HepG2 (cell line): ENCODE data around the gene SRGAP3. TPM values are rescaled to one million over a fixed set of nuclear protein-coding genes. Genes with fewer than 3 reads are reported as not detected.
A peak's percentile ranks its signal among the peaks of the same experiment; 100 is the strongest.

ENCODE experiments used
- BHLHE40 ChIP-seq: IDR thresholded peaks from 2 replicates; pipeline ENCODE4 v1.6.1; 2011; ENCODE audit warnings: low read length, improper control_type of control experiment
- CBX1 ChIP-seq: IDR thresholded peaks from one replicate; pipeline ENCODE4 v1.6.1; 2016; ENCODE audit warnings: antibody characterized with exemption, low read depth
- ERF ChIP-seq: IDR thresholded peaks from 2 replicates; pipeline ENCODE4 v1.6.1; 2018; ENCODE audit warnings: missing biosample characterization, missing genetic modification reagents
- EZH2 ChIP-seq: conservative IDR thresholded peaks from 2 replicates; pipeline ENCODE4 v1.6.1; 2012; ENCODE audit warnings: mild to moderate bottlenecking, low read depth, low read length, moderate library complexity
- GATAD2A ChIP-seq: IDR thresholded peaks from 2 replicates; pipeline ENCODE4 v1.6.1; 2016
- JUND ChIP-seq: sonication (generic); formaldehyde crosslinking; IDR thresholded peaks from 2 replicates; pipeline ENCODE4 v1.8.0; 2022; ENCODE audit warnings: mild to moderate bottlenecking, missing genetic modification reagents
- KLF12 ChIP-seq: sonication (generic); formaldehyde crosslinking; IDR thresholded peaks from 2 replicates; pipeline ENCODE4 v1.4.0; 2020; ENCODE audit warnings: missing genetic modification reagents, borderline replicate concordance
- MED1 ChIP-seq: sonication (generic); formaldehyde crosslinking; IDR thresholded peaks from 2 replicates; pipeline ENCODE4 v1.4.0; 2020; ENCODE audit warnings: missing genetic modification reagents
- NFIC ChIP-seq: IDR thresholded peaks from 2 replicates; pipeline ENCODE4 v1.6.1; 2012; ENCODE audit warnings: mild to moderate bottlenecking, low read length, inconsistent platforms
- PHB2 ChIP-seq: fragments of 450-650 bp; IDR thresholded peaks from 2 replicates; pipeline ENCODE4 v1.6.1; 2018; ENCODE audit not compliant: partially characterized antibody
- TCF7L2 ChIP-seq: IDR thresholded peaks from 2 replicates; pipeline ENCODE4 v1.6.1; 2011; ENCODE audit warnings: mild to moderate bottlenecking, low read depth, low read length, moderate library complexity
- U2AF2 ChIP-seq: fragments of 200-400 bp; formaldehyde crosslinking; IDR thresholded peaks from 2 replicates; pipeline ENCODE4 v1.6.1; 2017; ENCODE audit warnings: low read depth, mild to moderate bottlenecking, low read length
- ZNF138 ChIP-seq: sonication (generic); formaldehyde crosslinking; IDR thresholded peaks from 2 replicates; pipeline ENCODE4 v1.5.0; 2020; ENCODE audit warnings: mild to moderate bottlenecking, low read depth, missing genetic modification reagents
- ZNF234 ChIP-seq: sonication (generic); formaldehyde crosslinking; conservative IDR thresholded peaks from 2 replicates; pipeline ENCODE4 v1.5.1; 2020; ENCODE audit warnings: mild to moderate bottlenecking, missing genetic modification reagents
- ZNF251 ChIP-seq: sonication (generic); formaldehyde crosslinking; IDR thresholded peaks from 2 replicates; pipeline ENCODE4 v1.9.0; 2021; ENCODE audit warnings: mild to moderate bottlenecking, missing genetic modification reagents
- ZNF296 ChIP-seq: sonication (generic); formaldehyde crosslinking; conservative IDR thresholded peaks from 2 replicates; pipeline ENCODE4 v1.5.0; 2020; ENCODE audit warnings: mild to moderate bottlenecking, missing genetic modification reagents
- ZNF460 ChIP-seq: sonication (generic); formaldehyde crosslinking; IDR thresholded peaks from 2 replicates; pipeline ENCODE4 v1.5.1; 2020; ENCODE audit warnings: missing genetic modification reagents, mild to moderate bottlenecking, borderline replicate concordance
- ZNF619 ChIP-seq: sonication (generic); formaldehyde crosslinking; IDR thresholded peaks from 2 replicates; pipeline ENCODE4 v1.4.0; 2020; ENCODE audit warnings: mild to moderate bottlenecking, missing genetic modification reagents
- ZNF768 ChIP-seq: sonication (generic); formaldehyde crosslinking; IDR thresholded peaks from 2 replicates; pipeline ENCODE4 v1.4.0; 2020; ENCODE audit warnings: missing genetic modification reagents
- ZNF773 ChIP-seq: sonication (generic); formaldehyde crosslinking; IDR thresholded peaks from 2 replicates; pipeline ENCODE4 v1.4.0; 2020; ENCODE audit warnings: missing genetic modification reagents, borderline replicate concordance
- polyA plus RNA-seq, 8 experiments: library from polyadenylated mRNA; depleted of rRNA in 3 of 8; stranded (reverse) in 7 of 8; unstranded in 1 of 8; fragments of >200 nt; fragmentation: Illumina TruSeq in 4 of 8; extraction: Trizol in 4 of 8; gene quantifications; 2 replicates each; pipeline versions ENCODE4 v1.2.1 to v1.2.3, GENCODE V29; 2011 to 2016; ENCODE audit warnings: low read depth in 4 of 8, missing spikeins in 1 of 8, mixed read lengths in 1 of 8; ENCODE audit not compliant: insufficient read depth in 1 of 8
- total RNA-seq, 5 experiments: library from RNA; depleted of rRNA; stranded (reverse); fragments of >200 nt; fragmentation: Illumina TruSeq; extraction: Trizol; gene quantifications; 2 replicates each; pipeline ENCODE4 v1.2.3, GENCODE V29; 2016; ENCODE audit warnings: low read depth in 1 of 5
- TF ChIP-seq, protein P1 (sequence below): sonication (generic); formaldehyde crosslinking; IDR thresholded peaks from 2 replicates; pipeline ENCODE4 v1.5.1; 2020; ENCODE audit warnings: missing genetic modification reagents, mild to moderate bottlenecking, borderline replicate concordance
- TF ChIP-seq, protein P2 (sequence below): sonication (generic); formaldehyde crosslinking; IDR thresholded peaks from 2 replicates; pipeline ENCODE4 v1.4.0; 2020; ENCODE audit warnings: missing genetic modification reagents, borderline replicate concordance
- TF ChIP-seq, protein P3 (sequence below): sonication (generic); formaldehyde crosslinking; IDR thresholded peaks from 2 replicates; pipeline ENCODE4 v1.4.0; 2020; ENCODE audit warnings: mild to moderate bottlenecking, missing genetic modification reagents
- TF ChIP-seq, protein P4 (sequence below): IDR thresholded peaks from 2 replicates; pipeline ENCODE4 v1.6.1; 2012; ENCODE audit warnings: low read length, improper control_type of control experiment

Gene SRGAP3
- total and polyA plus RNA-seq, 2 of the 13 experiments (the other 11 are each of a cell fraction or from before 2014, with no cell fraction given) = 1.2 to 1.4 TPM

DNA sequence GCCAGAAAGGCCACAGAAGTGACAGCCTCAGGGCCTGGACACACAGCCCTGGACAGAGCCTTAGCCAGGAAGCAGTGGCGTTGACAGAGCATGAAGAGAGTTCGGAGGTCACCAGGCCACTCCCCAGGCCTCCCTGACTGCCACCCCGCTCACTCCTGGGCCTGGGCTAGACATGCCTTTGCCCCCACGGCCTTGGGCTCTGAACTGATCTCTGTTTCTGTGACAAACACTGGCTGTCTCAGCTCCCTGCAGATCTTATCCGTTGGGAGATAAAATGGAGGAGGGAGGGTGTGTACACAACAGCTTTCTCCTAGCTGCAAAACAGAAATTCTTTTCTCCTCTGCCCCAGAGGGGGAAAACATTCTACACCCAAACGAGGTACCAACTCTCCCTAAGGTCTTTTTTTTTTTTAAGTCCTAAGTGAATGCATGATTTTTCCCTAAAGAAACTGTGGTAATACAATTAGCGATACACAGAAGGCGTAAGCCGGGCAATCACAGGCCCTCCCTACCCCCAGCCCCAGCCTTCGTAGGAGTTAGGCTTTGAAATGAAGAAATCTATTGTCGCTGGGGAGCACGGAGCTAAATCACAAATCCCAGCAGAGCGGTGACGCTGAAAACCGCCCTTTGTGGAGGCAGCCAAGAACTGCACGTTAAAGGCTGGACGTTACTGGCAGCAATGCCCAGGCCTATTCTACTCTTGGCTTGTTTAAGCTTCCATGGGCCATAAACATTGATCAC is 45.0 kb downstream of the SRGAP3 start (continued):
- no peak for TF ChIP-seq U2AF2
- TF ChIP-seq ZNF773 (CRISPR knock-in tag) = no peak
- TF ChIP-seq BHLHE40 = no peak
- TF ChIP-seq ZNF251 (CRISPR knock-in tag) = no peak
- TF ChIP-seq, protein P1, sequence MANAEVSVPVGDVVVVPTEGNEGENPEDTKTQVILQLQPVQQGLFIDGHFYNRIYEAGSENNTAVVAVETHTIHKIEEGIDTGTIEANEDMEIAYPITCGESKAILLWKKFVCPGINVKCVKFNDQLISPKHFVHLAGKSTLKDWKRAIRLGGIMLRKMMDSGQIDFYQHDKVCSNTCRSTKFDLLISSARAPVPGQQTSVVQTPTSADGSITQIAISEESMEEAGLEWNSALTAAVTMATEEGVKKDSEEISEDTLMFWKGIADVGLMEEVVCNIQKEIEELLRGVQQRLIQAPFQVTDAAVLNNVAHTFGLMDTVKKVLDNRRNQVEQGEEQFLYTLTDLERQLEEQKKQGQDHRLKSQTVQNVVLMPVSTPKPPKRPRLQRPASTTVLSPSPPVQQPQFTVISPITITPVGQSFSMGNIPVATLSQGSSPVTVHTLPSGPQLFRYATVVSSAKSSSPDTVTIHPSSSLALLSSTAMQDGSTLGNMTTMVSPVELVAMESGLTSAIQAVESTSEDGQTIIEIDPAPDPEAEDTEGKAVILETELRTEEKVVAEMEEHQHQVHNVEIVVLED (CRISPR knock-in tag) = no peak
- no peak for TF ChIP-seq PHB2
- TF ChIP-seq, protein P2, sequence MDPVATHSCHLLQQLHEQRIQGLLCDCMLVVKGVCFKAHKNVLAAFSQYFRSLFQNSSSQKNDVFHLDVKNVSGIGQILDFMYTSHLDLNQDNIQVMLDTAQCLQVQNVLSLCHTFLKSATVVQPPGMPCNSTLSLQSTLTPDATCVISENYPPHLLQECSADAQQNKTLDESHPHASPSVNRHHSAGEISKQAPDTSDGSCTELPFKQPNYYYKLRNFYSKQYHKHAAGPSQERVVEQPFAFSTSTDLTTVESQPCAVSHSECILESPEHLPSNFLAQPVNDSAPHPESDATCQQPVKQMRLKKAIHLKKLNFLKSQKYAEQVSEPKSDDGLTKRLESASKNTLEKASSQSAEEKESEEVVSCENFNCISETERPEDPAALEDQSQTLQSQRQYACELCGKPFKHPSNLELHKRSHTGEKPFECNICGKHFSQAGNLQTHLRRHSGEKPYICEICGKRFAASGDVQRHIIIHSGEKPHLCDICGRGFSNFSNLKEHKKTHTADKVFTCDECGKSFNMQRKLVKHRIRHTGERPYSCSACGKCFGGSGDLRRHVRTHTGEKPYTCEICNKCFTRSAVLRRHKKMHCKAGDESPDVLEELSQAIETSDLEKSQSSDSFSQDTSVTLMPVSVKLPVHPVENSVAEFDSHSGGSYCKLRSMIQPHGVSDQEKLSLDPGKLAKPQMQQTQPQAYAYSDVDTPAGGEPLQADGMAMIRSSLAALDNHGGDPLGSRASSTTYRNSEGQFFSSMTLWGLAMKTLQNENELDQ (CRISPR knock-in tag) = no peak
- TF ChIP-seq NFIC = no peak
- peak; percentile 80 for TF ChIP-seq GATAD2A
- TF ChIP-seq ZNF138 (CRISPR knock-in tag) = no peak
- TF ChIP-seq ERF (CRISPR knock-in tag) = peak; percentile 52; the same call in 1 of the 2 replicates
- TF ChIP-seq KLF12 = 0 out of 2 replicates have a peak, but pooled peaks have one; percentile 41
- peak; percentile 43; the same call in 1 of the 2 replicates for TF ChIP-seq ZNF460 (CRISPR knock-in tag)
- TF ChIP-seq ZNF619 (CRISPR knock-in tag) = 0 out of 2 replicates have a peak, but pooled peaks have one; percentile 24
- TF ChIP-seq, protein P3, sequence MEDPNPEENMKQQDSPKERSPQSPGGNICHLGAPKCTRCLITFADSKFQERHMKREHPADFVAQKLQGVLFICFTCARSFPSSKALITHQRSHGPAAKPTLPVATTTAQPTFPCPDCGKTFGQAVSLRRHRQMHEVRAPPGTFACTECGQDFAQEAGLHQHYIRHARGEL (CRISPR knock-in tag) = no peak
- TF ChIP-seq JUND (CRISPR knock-in tag) = no peak
- TF ChIP-seq, protein P4, sequence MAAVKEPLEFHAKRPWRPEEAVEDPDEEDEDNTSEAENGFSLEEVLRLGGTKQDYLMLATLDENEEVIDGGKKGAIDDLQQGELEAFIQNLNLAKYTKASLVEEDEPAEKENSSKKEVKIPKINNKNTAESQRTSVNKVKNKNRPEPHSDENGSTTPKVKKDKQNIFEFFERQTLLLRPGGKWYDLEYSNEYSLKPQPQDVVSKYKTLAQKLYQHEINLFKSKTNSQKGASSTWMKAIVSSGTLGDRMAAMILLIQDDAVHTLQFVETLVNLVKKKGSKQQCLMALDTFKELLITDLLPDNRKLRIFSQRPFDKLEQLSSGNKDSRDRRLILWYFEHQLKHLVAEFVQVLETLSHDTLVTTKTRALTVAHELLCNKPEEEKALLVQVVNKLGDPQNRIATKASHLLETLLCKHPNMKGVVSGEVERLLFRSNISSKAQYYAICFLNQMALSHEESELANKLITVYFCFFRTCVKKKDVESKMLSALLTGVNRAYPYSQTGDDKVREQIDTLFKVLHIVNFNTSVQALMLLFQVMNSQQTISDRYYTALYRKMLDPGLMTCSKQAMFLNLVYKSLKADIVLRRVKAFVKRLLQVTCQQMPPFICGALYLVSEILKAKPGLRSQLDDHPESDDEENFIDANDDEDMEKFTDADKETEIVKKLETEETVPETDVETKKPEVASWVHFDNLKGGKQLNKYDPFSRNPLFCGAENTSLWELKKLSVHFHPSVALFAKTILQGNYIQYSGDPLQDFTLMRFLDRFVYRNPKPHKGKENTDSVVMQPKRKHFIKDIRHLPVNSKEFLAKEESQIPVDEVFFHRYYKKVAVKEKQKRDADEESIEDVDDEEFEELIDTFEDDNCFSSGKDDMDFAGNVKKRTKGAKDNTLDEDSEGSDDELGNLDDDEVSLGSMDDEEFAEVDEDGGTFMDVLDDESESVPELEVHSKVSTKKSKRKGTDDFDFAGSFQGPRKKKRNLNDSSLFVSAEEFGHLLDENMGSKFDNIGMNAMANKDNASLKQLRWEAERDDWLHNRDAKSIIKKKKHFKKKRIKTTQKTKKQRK = no peak
- TF ChIP-seq EZH2 = no peak
- no peak for TF ChIP-seq ZNF234
- peak; percentile 75; the same call in 1 of the 2 replicates for TF ChIP-seq ZNF768 (CRISPR knock-in tag)
- TF ChIP-seq TCF7L2 = no peak
- peak; percentile 73 for TF ChIP-seq MED1 (CRISPR knock-in tag)
- no peak for TF ChIP-seq ZNF296 (CRISPR knock-in tag)
- TF ChIP-seq CBX1 = no peak
